ENCODE measurements around the gene TMEM151B.
"Not testable (repeated sequence)": the region's sequence is repeated elsewhere in the genome, so short reads cannot be mapped to it uniquely, and the experiment has no call there.

TMEM151B gene

DNA sequence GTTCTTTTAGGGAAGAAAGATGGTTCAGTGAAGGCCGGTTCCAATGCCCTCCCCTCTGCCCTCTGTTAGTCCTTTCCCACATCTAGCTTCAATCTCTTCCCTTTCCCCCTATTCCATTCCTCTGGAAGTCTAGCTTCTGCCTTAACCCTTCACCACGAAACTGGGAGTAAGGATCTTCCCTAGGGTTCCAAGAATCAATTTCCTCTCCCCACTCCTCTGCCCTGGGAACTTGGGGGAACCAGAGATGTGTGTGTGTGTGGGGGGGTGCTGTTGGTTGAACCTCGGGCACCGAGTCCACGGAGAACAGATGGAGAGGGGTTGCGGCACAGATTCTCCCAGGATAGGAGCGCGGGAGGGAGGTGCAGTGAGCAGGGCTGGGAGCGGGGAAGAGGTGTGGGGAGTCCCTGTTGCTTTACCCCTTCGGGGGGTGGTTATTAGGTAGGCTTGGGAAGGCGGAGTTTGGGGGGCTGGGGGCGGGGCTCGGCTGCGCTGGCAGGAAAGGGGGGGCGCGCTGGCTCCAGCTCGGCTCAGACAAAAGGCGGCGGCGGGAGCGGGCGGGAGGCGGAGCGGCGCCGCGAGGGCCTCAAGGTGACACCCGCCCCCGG lies at the start of gene TMEM151B:
Gene TMEM151B (plus strand): TSS at position 530 of the 605 bp plus-strand sequence. CDS start 293 bp downstream, outside the sequence.
- DNase-seq = peak; percentile 39

DNA sequence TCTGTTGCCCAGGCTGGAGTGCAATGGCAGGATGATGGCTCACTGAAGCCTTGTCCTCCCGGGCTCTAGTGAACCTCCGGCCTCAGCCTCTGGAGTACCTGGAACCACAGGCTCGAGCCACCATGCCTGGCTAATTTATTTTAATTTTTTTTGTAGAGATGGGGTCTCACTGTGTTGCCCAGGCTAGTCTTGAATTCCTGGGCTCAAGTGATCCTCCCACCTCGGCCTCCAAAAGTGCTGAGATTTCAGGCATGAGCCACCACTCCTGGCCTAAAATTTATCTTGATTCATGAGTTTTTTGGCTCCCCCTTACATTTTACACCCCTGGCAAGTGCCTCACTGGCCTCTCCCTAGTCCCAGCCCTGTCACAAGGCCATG lies 49.3 kb upstream of the TMEM151B start:
- no peak for DNase-seq

GRCh38 chr6:44221291-44221960 lies 48.8 kb upstream of the TMEM151B start:
- DNase-seq = peak; percentile 81

GRCh38 chr6:44221961-44222335 lies 48.3 kb upstream of the TMEM151B start:
- no peak for DNase-seq

DNA sequence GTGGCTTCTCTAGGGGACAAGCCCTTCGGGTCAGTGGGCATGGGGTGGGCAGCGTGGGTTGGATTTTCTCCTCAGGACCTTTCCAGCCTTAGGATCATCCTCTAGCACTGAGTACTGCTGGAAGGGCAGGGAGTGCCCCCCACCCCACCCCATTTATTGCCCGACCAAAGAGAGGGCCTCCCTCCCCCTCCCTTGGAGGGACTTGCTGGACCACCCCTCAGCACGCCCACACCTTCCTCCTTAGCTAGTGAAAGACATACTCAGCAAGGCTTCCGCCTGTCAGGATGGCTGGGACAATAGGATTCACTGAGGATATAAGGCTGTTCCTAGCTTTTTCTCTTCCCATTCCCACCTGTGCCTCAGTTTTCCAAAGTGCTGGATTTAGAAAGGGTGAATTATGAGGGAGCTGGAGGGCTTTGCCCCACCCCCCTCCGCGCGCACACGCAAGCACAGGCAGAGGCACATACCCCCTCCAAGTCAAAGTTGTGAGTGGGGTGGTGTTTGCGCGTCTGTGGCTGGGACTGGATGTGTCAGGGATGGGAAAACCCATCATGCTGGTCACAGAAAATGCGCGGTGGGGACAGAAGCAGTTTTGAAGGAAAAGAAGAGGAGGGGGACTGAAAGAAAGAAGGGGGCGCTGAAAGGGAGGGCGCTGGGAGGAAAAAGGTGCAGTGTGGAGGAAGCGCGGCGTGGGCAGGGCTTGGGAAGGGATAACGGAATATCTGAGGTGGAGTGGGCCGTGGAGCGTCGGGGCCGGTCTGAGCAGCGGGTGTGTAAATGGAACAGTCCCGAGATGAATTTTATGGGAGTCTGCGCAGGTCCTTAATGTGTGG lies 47.5 kb upstream of the TMEM151B start:
- no peak for DNase-seq

DNA sequence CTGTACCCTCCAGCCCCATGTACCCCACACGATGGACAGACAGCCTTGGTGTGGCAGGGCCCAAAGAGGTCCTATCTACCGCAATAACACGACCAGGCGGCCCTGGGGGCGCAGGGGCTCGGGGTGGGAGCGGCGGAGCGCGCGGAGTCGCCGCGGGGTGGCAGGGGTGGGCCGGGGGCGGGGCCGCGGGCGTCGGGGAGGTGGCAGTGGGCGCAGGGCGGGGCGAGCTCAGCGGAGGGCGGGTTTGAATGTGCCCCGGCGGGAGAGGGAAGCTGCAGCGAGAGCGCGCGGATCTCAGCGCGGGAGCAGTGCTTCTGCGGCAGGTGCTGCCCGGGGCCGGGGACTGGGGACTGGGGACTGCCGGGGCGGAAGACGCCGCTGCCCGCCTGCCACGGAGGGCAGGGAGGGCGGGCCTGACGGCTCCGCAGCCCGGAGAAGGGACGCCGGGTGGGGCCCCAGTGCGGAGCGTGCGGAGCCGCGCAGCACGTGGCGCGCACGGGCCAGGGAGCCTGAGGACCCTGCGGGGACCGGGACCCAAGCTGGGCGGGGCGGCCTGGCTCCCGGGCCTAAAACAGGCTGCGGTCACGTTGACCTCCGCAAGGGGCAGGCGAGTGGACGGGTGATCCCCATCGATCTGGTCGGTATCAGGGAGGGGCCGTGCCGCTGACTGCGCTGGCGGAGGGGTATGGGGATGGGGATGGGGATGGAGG lies 46.8 kb upstream of the TMEM151B start, which contains the start of gene SLC29A1:
Gene SLC29A1 (plus strand): TSS at position 277 of the 710 bp plus-strand sequence. CDS start 3,719 bp downstream, outside the sequence.
- DNase-seq = peak; percentile 93

DNA sequence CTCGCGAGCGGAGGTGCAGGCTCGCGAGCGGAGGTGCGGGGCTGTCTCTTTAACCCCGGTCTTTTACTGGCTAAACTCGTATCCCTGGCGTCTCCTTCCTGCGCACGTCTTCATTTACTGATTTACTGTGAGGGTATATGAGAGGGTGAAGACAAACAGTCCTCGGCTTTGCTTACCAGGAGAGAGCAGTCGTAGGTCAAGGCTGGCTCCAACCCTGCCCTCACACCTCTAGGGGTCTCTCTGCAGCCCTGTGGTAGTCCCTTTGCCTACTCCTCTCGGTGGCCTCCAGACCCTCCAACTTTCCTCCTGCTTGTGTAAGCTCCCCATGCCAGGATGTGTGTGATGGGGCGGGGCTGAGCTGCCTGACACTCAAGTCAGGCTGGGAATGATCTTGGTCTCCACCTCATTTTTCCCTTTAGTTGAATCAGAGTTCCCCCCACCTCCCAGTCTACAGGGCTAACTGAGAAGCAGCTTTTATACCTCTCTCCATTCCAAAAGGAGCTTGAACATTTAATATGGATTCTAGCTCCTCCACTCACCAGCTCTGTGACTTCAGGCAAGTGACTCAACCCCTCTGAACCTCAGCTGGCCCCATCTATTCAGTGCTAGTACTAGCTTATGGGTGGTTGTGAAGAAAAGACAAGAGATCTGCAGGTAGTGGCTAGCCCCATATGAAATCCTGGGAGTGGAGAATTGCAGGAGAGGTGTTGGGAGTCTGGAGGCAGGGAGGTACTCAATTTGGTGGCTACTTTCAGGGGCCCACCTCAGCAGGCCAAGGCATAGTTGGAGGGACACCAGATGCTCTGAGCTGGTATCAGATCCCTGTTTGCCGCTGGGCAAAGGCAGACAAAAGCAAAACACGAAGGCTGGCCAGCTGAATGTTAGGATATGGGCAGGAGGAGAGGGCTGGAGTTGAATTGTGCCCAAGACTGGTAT lies 46.0 kb upstream of the TMEM151B start:
- DNase-seq = peak; percentile 16

- no peak for DNase-seq
Measured at GRCh38 chr6:44224965-44225305, 45.3 kb upstream of the TMEM151B start.

GRCh38 chr6:44225579-44226325 lies 44.5 kb upstream of the TMEM151B start:
- DNase-seq = no peak

- DNase-seq = no peak
Measured at GRCh38 chr6:44226368-44227147, 43.7 kb upstream of the TMEM151B start.

DNA sequence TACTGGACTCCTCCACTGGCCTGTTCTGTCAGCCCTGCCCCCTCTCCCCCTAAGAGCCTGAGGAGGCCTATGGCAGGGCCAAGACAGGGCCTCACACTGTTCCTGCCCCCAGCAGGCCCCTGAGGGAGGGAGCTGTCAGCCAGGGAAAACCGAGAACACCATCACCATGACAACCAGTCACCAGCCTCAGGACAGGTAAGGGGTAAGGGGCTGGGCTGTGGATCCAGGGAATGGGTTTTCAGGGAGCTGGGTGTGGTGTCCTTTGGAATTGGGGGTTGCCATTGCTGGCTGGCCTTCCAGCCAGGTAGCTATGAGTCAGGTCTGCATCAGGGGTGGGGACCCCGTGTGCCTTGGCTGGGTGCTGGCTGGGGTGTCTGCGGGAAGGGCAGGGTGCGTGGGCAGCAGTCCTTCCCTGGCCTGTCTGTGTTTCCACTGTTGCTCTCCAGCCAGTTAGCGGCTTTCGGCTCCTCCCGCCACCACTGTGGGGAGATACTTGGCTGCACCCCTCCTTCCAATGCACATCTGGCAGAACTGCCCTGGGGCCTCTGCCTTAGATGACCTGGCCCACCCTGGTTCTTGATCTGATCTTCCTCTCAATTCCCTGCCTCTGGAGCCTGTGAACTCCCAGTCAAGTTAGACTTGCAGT lies 43.0 kb upstream of the TMEM151B start:
- DNase-seq = no peak

- no peak for DNase-seq
Measured at GRCh38 chr6:44228031-44228430, 42.2 kb upstream of the TMEM151B start.

DNA sequence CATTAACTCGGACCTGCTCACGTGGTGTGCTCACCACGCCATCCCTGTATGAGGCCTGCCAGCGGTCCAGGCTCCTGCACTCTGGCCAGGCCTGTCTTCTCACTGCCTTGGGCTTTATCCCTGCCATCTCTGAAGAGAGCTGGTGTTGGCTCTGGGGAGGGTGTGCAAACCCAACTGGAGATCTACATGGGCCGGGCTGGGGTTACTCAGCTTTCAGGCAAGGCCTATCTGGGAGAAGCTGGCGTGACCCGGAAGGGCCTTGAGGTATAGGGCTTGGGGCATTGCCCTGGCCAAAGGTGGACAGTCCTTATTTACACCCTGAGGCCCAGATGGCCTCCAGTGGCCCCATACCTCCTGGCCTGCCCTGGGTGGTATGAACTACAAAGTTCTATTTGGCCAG lies 41.8 kb upstream of the TMEM151B start:
- no peak for DNase-seq

DNA sequence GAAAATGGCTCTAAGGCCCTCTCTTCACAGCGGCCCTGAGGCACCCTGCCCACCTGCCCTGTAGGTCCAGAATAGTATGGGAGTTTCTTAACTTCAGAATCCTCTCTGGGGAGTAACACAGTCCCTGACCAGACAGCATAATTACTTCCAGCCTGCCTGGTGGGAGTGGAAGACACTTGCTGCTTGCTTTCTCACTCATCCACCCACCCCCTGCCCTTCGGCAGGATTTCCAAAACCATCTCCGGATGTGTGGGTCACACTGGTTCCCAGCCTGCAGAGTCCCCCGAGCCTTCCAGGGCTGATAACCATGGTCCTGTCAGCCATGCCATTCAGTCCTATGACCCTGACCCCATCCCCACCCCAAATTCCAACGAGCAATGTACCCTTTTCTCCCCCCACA lies 41.4 kb upstream of the TMEM151B start:
- DNase-seq = no peak

DNA sequence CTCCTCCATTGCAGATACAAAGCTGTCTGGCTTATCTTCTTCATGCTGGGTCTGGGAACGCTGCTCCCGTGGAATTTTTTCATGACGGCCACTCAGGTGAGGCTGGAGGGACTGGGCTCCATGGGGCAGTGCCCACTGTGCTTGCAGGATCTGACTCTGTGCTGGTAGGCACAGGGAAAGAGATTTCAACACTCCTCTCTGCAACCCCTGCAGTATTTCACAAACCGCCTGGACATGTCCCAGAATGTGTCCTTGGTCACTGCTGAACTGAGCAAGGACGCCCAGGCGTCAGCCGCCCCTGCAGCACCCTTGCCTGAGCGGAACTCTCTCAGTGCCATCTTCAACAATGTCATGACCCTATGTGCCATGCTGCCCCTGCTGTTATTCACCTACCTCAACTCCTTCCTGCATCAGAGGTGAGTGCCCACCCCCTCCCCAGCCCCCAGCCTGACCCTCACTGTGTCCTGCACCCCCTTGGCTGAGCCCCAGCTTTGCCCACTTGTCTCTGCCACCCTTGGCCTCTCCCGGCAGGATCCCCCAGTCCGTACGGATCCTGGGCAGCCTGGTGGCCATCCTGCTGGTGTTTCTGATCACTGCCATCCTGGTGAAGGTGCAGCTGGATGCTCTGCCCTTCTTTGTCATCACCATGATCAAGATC lies 40.7 kb upstream of the TMEM151B start:
- DNase-seq = no peak

DNA sequence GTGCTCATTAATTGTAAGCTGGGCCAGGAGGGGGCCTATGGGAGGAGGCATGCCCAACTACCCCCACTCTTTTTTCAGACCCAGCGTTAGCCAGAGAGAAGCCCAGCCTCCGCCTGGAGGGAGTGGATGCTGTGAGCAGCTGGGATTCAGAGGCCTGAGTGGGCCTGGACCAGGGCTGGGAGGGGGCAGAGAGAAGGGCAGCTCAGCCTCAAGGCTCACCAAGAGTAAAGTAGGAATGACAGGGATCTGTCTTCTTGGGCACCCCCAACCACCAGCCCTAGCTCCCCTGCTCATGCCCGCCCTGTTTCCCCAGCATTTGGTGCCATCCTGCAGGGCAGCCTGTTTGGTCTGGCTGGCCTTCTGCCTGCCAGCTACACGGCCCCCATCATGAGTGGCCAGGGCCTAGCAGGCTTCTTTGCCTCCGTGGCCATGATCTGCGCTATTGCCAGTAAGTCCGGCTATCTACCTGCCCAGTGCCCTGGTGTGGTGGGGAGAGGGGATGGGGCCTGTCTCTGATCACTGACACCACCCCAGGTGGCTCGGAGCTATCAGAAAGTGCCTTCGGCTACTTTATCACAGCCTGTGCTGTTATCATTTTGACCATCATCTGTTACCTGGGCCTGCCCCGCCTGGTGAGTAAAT lies 40.1 kb upstream of the TMEM151B start:
- no peak for DNase-seq

- DNase-seq = not testable (repeated sequence)
Measured at GRCh38 chr6:44231426-44231825, 38.8 kb upstream of the TMEM151B start.

- no peak for DNase-seq
Measured at GRCh38 chr6:44232676-44233566, 37.3 kb upstream of the TMEM151B start.

Data from CD4-positive, alpha-beta T cell treated with Interleukin-17A for 4 hours (primary cell).